Measurements from ENCODE around the gene GAL3ST3.

GAL3ST3 gene

DNA sequence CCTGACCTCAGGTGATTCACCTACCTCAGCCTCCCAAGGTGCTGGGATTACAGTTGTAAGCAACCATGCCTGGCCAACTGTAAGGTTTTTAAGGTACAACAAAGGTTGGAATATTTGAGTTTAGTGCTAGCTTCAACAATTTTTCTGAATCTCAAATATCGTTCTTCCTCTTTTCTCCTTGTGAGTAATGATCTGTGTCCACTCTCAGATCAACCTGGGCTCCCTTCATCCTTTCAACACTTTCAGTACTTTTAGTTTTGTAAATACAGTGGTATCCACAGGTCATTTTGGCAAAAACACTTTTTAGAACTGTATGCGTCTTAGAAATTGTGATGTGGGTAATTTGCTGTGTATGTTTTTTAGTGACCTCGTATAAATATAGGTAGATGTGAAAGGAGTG, 29.0 kb upstream of the GAL3ST3 start:
- no peak overlapping the region for H3K4me3 ChIP-seq (ENCODE audit: low read depth in 1 of 2, low read length in 1 of 2)
- H3K9me3 ChIP-seq, result no peaks in the 10 kb centered on the region
- peaks cover 37 to 39% of the 10 kb centered on the region in 2 experiments for H3K4me1 ChIP-seq (ENCODE audit: control insufficient read depth in 1 of 2, insufficient read depth in 1 of 2, low read depth in 1 of 2, low read length in 1 of 2)
- H3K36me3 ChIP-seq, result peaks cover 30% of the 10 kb centered on the region
- peak overlapping the region; percentile 9 for H3K27ac ChIP-seq
- H3K27me3 ChIP-seq, result no peaks in the 10 kb centered on the region
- no peak for TF ChIP-seq CTCF (IDR thresholded peaks at IDR 0.05)

GRCh38 chr11:66076561-66076960, 27.6 kb upstream of the GAL3ST3 start:
- H3K36me3 ChIP-seq, result peaks cover 30% of the 10 kb centered on the region
- H3K27ac ChIP-seq, result no peak overlapping the region
- H3K4me3 ChIP-seq (ENCODE audit: low read depth in 1 of 2, low read length in 1 of 2), result no peak overlapping the region
- H3K9me3 ChIP-seq, result no peaks in the 10 kb centered on the region
- no peaks in the 10 kb centered on the region for H3K27me3 ChIP-seq
- H3K4me1 ChIP-seq (ENCODE audit: control insufficient read depth in 1 of 2, insufficient read depth in 1 of 2, low read depth in 1 of 2, low read length in 1 of 2), result peaks cover 35 to 42% of the 10 kb centered on the region in 2 experiments
- TF ChIP-seq CTCF (IDR thresholded peaks at IDR 0.05), result no peak

DNA sequence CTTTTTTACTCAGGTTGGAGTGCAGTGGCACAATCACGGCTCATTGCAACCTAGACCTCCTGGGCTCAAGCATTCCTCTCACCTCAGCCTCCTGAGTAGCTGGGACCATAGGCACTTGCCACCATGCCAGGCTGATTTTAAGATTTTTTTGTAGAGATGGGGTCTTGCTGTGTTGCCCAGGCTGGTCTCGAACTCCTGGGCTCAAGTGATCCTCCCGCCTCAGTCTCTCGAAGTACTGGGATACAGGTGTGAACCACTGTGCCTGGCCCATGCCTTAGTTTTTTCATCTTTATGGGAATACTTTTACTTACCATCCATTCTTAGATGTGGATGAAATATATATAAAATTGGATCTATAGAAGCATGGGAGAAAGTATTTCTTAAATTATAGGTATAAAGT, 26.3 kb upstream of the GAL3ST3 start:
- no peak for TF ChIP-seq CTCF (IDR thresholded peaks at IDR 0.05)
- Histone ChIP-seq H3K27me3 (no peaks in the 10 kb centered on the region), H3K27ac (no peak overlapping the region), H3K9me3 (no peaks in the 10 kb centered on the region), H3K36me3 (peaks cover 30% of the 10 kb centered on the region), H3K4me3 (ENCODE audit: low read depth in 1 of 2, low read length in 1 of 2) (no peak overlapping the region), H3K4me1 (ENCODE audit: control insufficient read depth in 1 of 2, insufficient read depth in 1 of 2, low read depth in 1 of 2, low read length in 1 of 2) (peaks cover 30 to 37% of the 10 kb centered on the region in 2 experiments)

- Histone ChIP-seq H3K36me3 (peaks cover 25% of the 10 kb centered on the region), H3K4me1 (ENCODE audit: control insufficient read depth in 1 of 2, insufficient read depth in 1 of 2, low read depth in 1 of 2, low read length in 1 of 2) (peaks cover 30 to 35% of the 10 kb centered on the region in 2 experiments)
Measured at GRCh38 chr11:66073669-66074068, 24.7 kb upstream of the GAL3ST3 start.

GRCh38 chr11:66072518-66072917, 23.6 kb upstream of the GAL3ST3 start:
- H3K4me3 ChIP-seq (ENCODE audit: low read depth in 1 of 2, low read length in 1 of 2), result no peak overlapping the region
- no peak for TF ChIP-seq CTCF (IDR thresholded peaks at IDR 0.05)
- no peaks in the 10 kb centered on the region for H3K9me3 ChIP-seq
- peaks cover 37 to 42% of the 10 kb centered on the region in 2 experiments for H3K4me1 ChIP-seq (ENCODE audit: control insufficient read depth in 1 of 2, insufficient read depth in 1 of 2, low read depth in 1 of 2, low read length in 1 of 2)
- no peaks in the 10 kb centered on the region for H3K27me3 ChIP-seq
- H3K27ac ChIP-seq, result no peak overlapping the region
- peaks cover 32% of the 10 kb centered on the region for H3K36me3 ChIP-seq

More at GRCh38 chr11:66073669-66074068, 24.7 kb upstream of the GAL3ST3 start:
- TF ChIP-seq CTCF (IDR thresholded peaks at IDR 0.05), result no peak
- no peak overlapping the region for H3K4me3 ChIP-seq (ENCODE audit: low read depth in 1 of 2, low read length in 1 of 2)
- H3K9me3 ChIP-seq, result no peaks in the 10 kb centered on the region
- H3K27me3 ChIP-seq, result no peaks in the 10 kb centered on the region
- H3K27ac ChIP-seq, result no peak overlapping the region

DNA sequence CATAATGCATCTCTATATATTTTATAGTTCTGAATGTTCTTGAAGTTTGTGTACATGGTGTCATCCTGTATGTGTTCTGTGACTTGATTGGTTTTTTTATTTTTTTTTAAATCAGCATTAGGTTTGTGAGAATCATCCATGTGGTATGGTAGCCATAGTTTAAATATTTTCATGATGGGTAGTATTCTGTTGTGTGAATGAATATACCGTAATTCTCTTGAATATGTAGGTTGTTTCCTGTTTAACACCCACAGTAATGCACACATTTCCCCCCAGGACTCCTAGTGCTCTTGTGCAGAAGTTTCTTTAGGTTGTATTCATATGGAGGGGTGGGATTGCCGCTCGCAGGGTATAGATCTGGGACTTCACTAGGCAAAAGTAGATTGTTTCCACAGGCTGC, 23.1 kb upstream of the GAL3ST3 start:
- no peaks in the 10 kb centered on the region for H3K27me3 ChIP-seq
- peak overlapping the region; percentile 99 for H3K27ac ChIP-seq
- no peaks in the 10 kb centered on the region for H3K9me3 ChIP-seq
- H3K36me3 ChIP-seq, result peaks cover 36% of the 10 kb centered on the region
- peaks cover 37 to 42% of the 10 kb centered on the region in 2 experiments for H3K4me1 ChIP-seq (ENCODE audit: control insufficient read depth in 1 of 2, insufficient read depth in 1 of 2, low read depth in 1 of 2, low read length in 1 of 2)
- no peak for TF ChIP-seq CTCF (IDR thresholded peaks at IDR 0.05)
- peak overlapping the region in 1 of 2 experiments; percentile 91 for H3K4me3 ChIP-seq (ENCODE audit: low read depth in 1 of 2, low read length in 1 of 2)
